GM12878 (cell line): Measurements from ENCODE around the gene PNPO. TPM values are rescaled to one million over a fixed set of nuclear protein-coding genes. Genes with fewer than 3 reads are reported as not detected.

Source experiments
- BHLHE40 ChIP-seq, 2 experiments: fragments of 450-650 bp in 1 of 2; IDR thresholded peaks; 2 replicates each; pipeline ENCODE4 v1.6.1; 2011 to 2017; ENCODE audit warnings: low read depth in 2 of 2, borderline replicate concordance in 1 of 2, improper control_type of control experiment in 1 of 2, low read length in 1 of 2, mild to moderate bottlenecking in 1 of 2
- MTA2 ChIP-seq: fragments of 450-650 bp; IDR thresholded peaks from 2 replicates; pipeline ENCODE4 v1.6.1; 2016; ENCODE audit warnings: low read depth, mild to moderate bottlenecking, moderate library complexity
- SIX5 ChIP-seq: IDR thresholded peaks from 2 replicates; pipeline ENCODE4 v1.6.1; 2011; ENCODE audit warnings: mild to moderate bottlenecking, low read depth, low read length, moderate library complexity; ENCODE audit not compliant: severe bottlenecking
- SMAD1 ChIP-seq: fragments of 450-650 bp; IDR thresholded peaks from 2 replicates; pipeline ENCODE4 v1.6.1; 2018; ENCODE audit warnings: mild to moderate bottlenecking, low read depth; ENCODE audit not compliant: partially characterized antibody
- SMARCA5 ChIP-seq: fragments of 450-650 bp; IDR thresholded peaks from 2 replicates; pipeline ENCODE4 v1.6.1; 2017; ENCODE audit warnings: mild to moderate bottlenecking
- SRF ChIP-seq, 2 experiments: IDR thresholded peaks; 2 replicates each; pipeline ENCODE4 v1.6.1; 2011; ENCODE audit warnings: low read depth in 2 of 2, low read length in 2 of 2, mild to moderate bottlenecking in 1 of 2, moderate library complexity in 1 of 2
- TAF1 ChIP-seq: IDR thresholded peaks from 2 replicates; pipeline ENCODE4 v1.6.1; 2011; ENCODE audit warnings: mild to moderate bottlenecking, low read depth, low read length, borderline replicate concordance
- TBL1XR1 ChIP-seq: IDR thresholded peaks from 2 replicates; pipeline ENCODE4 v1.6.1; 2012; ENCODE audit warnings: low read depth, low read length, improper control_type of control experiment
- YBX1 ChIP-seq: fragments of 450-650 bp; IDR thresholded peaks from 2 replicates; pipeline ENCODE4 v1.6.1; 2016; ENCODE audit warnings: antibody characterized with exemption
- polyA plus RNA-seq, 11 experiments: library from polyadenylated mRNA; depleted of rRNA in 4 of 11; unstranded in 6 of 11; stranded (reverse) in 5 of 11; fragments of >200 nt; fragmentation: Nextera tagmentation in 4 of 11; fragmentation: Illumina TruSeq in 1 of 11; extraction: Ambion mirVana in 4 of 11; extraction: Trizol in 1 of 11; gene quantifications; 1 replicate in 1 of 11; 2 replicates in 10 of 11; pipeline versions ENCODE4 v1.2.1 to v1.2.3, GENCODE V29; 2011 to 2016; ENCODE audit warnings: inconsistent platforms in 2 of 11, missing spikeins in 2 of 11, low read depth in 1 of 11
- total RNA-seq, 4 experiments: library from RNA; depleted of rRNA in 3 of 4; stranded (reverse); fragments of >200 nt in 3 of 4; fragmentation: Illumina TruSeq in 1 of 4; extraction: Trizol in 1 of 4; gene quantifications; 2 replicates each; pipeline versions ENCODE4 v1.2.1 to v1.2.3, GENCODE V29; 2013 to 2021
- TF ChIP-seq, protein P1 (sequence below): fragments of 450-650 bp; formaldehyde crosslinking; IDR thresholded peaks from 2 replicates; pipeline ENCODE4 v1.4.0; 2022; ENCODE audit warnings: mild to moderate bottlenecking, moderate library complexity
- TF ChIP-seq, protein P2 (sequence below): fragments of 450-650 bp; IDR thresholded peaks from 2 replicates; pipeline ENCODE4 v1.6.1; 2017; ENCODE audit warnings: mild to moderate bottlenecking, moderate library complexity
- TF ChIP-seq, protein P3 (sequence below): fragments of 150-350 bp; IDR thresholded peaks from 2 replicates; pipeline ENCODE4 v1.6.1; 2016; ENCODE audit warnings: low read depth, low read length
- TF ChIP-seq, protein P4 (sequence below): IDR thresholded peaks from 2 replicates; pipeline ENCODE4 v1.6.1; 2012; ENCODE audit warnings: low read depth, low read length, improper control_type of control experiment
- TF ChIP-seq, protein P5 (sequence below): fragments of 450-650 bp; IDR thresholded peaks from 2 replicates; pipeline ENCODE4 v1.6.1; 2017; ENCODE audit warnings: mild to moderate bottlenecking, low read depth, inconsistent platforms; ENCODE audit not compliant: poor library complexity, severe bottlenecking

PNPO gene
- total and polyA plus RNA-seq, 10 of the 15 experiments (the other 5 are each of a cell fraction or from before 2014, with no cell fraction given) = 13.9 to 52.6 (median 37.3) TPM

DNA sequence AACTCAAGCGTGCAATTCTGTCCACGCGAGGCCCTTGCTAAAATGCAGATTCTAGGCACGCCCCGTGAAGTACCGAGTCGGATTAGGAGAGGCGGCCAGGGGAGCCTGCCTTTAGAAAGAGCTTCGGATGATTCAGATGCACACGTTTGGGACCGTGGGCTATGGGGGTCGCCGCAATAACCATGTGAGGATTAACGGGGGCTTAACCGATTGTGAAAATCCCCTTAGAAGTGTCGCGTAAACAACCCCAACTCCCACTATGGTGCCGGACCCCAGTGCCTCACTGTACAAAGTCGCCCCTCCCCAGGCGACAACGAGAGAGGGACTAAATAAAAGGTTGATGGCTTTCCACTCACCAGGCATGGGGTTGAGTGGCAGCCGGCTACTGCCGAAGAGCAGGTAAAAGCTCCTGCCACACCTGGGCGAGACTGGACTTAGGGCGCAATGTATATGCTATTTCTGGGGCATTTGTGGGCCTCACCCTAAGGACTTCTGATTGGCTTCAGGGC is 46.0 kb upstream of the PNPO start (continued):
- TF ChIP-seq, protein P1, sequence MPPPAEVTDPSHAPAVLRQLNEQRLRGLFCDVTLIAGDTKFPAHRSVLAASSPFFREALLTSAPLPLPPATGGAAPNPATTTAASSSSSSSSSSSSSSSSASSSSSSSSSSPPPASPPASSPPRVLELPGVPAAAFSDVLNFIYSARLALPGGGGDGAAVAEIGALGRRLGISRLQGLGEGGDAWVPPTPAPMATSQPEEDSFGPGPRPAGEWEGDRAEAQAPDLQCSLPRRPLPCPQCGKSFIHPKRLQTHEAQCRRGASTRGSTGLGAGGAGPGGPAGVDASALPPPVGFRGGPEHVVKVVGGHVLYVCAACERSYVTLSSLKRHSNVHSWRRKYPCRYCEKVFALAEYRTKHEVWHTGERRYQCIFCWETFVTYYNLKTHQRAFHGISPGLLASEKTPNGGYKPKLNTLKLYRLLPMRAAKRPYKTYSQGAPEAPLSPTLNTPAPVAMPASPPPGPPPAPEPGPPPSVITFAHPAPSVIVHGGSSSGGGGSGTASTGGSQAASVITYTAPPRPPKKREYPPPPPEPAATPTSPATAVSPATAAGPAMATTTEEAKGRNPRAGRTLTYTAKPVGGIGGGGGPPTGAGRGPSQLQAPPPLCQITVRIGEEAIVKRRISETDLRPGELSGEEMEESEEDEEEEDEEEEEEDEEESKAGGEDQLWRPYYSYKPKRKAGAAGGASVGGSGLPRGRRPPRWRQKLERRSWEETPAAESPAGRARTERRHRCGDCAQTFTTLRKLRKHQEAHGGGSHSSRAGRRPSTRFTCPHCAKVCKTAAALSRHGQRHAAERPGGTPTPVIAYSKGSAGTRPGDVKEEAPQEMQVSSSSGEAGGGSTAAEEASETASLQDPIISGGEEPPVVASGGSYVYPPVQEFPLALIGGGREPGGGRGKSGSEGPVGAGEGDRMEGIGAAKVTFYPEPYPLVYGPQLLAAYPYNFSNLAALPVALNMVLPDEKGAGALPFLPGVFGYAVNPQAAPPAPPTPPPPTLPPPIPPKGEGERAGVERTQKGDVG = no peak
- TF ChIP-seq, protein P2, sequence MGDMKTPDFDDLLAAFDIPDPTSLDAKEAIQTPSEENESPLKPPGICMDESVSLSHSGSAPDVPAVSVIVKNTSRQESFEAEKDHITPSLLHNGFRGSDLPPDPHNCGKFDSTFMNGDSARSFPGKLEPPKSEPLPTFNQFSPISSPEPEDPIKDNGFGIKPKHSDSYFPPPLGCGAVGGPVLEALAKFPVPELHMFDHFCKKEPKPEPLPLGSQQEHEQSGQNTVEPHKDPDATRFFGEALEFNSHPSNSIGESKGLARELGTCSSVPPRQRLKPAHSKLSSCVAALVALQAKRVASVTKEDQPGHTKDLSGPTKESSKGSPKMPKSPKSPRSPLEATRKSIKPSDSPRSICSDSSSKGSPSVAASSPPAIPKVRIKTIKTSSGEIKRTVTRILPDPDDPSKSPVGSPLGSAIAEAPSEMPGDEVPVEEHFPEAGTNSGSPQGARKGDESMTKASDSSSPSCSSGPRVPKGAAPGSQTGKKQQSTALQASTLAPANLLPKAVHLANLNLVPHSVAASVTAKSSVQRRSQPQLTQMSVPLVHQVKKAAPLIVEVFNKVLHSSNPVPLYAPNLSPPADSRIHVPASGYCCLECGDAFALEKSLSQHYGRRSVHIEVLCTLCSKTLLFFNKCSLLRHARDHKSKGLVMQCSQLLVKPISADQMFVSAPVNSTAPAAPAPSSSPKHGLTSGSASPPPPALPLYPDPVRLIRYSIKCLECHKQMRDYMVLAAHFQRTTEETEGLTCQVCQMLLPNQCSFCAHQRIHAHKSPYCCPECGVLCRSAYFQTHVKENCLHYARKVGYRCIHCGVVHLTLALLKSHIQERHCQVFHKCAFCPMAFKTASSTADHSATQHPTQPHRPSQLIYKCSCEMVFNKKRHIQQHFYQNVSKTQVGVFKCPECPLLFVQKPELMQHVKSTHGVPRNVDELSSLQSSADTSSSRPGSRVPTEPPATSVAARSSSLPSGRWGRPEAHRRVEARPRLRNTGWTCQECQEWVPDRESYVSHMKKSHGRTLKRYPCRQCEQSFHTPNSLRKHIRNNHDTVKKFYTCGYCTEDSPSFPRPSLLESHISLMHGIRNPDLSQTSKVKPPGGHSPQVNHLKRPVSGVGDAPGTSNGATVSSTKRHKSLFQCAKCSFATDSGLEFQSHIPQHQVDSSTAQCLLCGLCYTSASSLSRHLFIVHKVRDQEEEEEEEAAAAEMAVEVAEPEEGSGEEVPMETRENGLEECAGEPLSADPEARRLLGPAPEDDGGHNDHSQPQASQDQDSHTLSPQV = peak; percentile 79; the same call in 1 of the 2 replicates
- TF ChIP-seq, protein P3, sequence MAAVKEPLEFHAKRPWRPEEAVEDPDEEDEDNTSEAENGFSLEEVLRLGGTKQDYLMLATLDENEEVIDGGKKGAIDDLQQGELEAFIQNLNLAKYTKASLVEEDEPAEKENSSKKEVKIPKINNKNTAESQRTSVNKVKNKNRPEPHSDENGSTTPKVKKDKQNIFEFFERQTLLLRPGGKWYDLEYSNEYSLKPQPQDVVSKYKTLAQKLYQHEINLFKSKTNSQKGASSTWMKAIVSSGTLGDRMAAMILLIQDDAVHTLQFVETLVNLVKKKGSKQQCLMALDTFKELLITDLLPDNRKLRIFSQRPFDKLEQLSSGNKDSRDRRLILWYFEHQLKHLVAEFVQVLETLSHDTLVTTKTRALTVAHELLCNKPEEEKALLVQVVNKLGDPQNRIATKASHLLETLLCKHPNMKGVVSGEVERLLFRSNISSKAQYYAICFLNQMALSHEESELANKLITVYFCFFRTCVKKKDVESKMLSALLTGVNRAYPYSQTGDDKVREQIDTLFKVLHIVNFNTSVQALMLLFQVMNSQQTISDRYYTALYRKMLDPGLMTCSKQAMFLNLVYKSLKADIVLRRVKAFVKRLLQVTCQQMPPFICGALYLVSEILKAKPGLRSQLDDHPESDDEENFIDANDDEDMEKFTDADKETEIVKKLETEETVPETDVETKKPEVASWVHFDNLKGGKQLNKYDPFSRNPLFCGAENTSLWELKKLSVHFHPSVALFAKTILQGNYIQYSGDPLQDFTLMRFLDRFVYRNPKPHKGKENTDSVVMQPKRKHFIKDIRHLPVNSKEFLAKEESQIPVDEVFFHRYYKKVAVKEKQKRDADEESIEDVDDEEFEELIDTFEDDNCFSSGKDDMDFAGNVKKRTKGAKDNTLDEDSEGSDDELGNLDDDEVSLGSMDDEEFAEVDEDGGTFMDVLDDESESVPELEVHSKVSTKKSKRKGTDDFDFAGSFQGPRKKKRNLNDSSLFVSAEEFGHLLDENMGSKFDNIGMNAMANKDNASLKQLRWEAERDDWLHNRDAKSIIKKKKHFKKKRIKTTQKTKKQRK = no peak
- TF ChIP-seq TAF1 (peak; percentile 88), SMAD1 (peak; percentile 78), YBX1 (no peak), SRF (IDR thresholded peaks at IDR 0.05; ENCODE audit: low read depth in 2 of 2, low read length in 2 of 2) (no peak), SMARCA5 (0 out of 2 replicates have a peak, but pooled peaks have one; percentile 55), BHLHE40 (IDR thresholded peaks at IDR 0.05; ENCODE audit: borderline replicate concordance in 1 of 2, low read depth in 2 of 2, low read length in 1 of 2) (0 out of 4 replicates have a peak, but pooled peaks of 1 of the 2 experiments have one; percentile 9), SIX5 (peak; percentile 2), MTA2 (no peak), TBL1XR1 (no peak)
- TF ChIP-seq, protein P4, sequence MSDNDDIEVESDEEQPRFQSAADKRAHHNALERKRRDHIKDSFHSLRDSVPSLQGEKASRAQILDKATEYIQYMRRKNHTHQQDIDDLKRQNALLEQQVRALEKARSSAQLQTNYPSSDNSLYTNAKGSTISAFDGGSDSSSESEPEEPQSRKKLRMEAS = peak; percentile 15; the same call in 1 of the 2 replicates
- TF ChIP-seq, protein P5, sequence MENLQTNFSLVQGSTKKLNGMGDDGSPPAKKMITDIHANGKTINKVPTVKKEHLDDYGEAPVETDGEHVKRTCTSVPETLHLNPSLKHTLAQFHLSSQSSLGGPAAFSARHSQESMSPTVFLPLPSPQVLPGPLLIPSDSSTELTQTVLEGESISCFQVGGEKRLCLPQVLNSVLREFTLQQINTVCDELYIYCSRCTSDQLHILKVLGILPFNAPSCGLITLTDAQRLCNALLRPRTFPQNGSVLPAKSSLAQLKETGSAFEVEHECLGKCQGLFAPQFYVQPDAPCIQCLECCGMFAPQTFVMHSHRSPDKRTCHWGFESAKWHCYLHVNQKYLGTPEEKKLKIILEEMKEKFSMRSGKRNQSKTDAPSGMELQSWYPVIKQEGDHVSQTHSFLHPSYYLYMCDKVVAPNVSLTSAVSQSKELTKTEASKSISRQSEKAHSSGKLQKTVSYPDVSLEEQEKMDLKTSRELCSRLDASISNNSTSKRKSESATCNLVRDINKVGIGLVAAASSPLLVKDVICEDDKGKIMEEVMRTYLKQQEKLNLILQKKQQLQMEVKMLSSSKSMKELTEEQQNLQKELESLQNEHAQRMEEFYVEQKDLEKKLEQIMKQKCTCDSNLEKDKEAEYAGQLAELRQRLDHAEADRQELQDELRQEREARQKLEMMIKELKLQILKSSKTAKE = no peak
